Prostate gland (tissue), 2 donors: ENCODE results near the gene THSD8.

Experiments
- CTCF ChIP-seq, 4 experiments: fragments of 200-600 bp in 2 of 4; fragments of 450-650 bp in 2 of 4; sonication (generic) in 2 of 4; IDR thresholded peaks; 1 replicate in 3 of 4; 2 replicates in 1 of 4; pipeline ENCODE4 v1.5.1; 2016 to 2019; ENCODE audit warnings: antibody characterized with exemption in 4 of 4, mild to moderate bottlenecking in 2 of 4, moderate library complexity in 2 of 4
- POLR2A ChIP-seq: fragments of 450-650 bp; IDR thresholded peaks from one replicate; pipeline ENCODE4 v1.6.1; 2016; ENCODE audit warnings: antibody characterized with exemption, mild to moderate bottlenecking

- TF ChIP-seq POLR2A (no peak), CTCF (IDR thresholded peaks at IDR 0.05) (peak; percentile 59 to 91 (median 77))
These were observed 44.2 kb upstream of the THSD8 start for GRCh38 chr19:12757544-12758274.
